NOMO-1 (cell line): ENCODE measurements around the gene COTL1.
A peak's percentile ranks its signal among the peaks of the same experiment; 100 is the strongest.

Experiments used
- DNase-seq, 2 experiments: peaks; one replicate each; lab custom pipeline; 2025; ENCODE audit not compliant: unreplicated experiment in 2 of 2; lab: John Stamatoyannopoulos, UW

COTL1 gene

GRCh38 chr16:84598360-84598759, 19.5 kb downstream of the COTL1 start:
- no peak for DNase-seq

GRCh38 chr16:84597931-84598351, 19.9 kb downstream of the COTL1 start:
- DNase-seq, result no peak

- DNase-seq, result peak; percentile 32 to 67
These were observed 20.4 kb downstream of the COTL1 start for GRCh38 chr16:84597528-84597896.

- DNase-seq, result no peak
These were observed 20.9 kb downstream of the COTL1 start for GRCh38 chr16:84596801-84597527.

- no peak for DNase-seq
These were observed 21.7 kb downstream of the COTL1 start for GRCh38 chr16:84596161-84596560.

- DNase-seq, result no peak
These were observed 22.8 kb downstream of the COTL1 start for GRCh38 chr16:84595052-84595481.

- DNase-seq, result no peak
These were observed 23.2 kb downstream of the COTL1 start for GRCh38 chr16:84594725-84595038.

- DNase-seq, result peak; percentile 88 to 90
These were observed 23.8 kb downstream of the COTL1 start for GRCh38 chr16:84593825-84594724.

- DNase-seq, result no peak
These were observed 25.2 kb downstream of the COTL1 start for GRCh38 chr16:84592718-84593117.

- DNase-seq, result no peak
These were observed 27.7 kb downstream of the COTL1 start for GRCh38 chr16:84589975-84590719.

- DNase-seq, result no peak
These were observed 28.9 kb downstream of the COTL1 start for GRCh38 chr16:84588991-84589390.

GRCh38 chr16:84585886-84586285, 32.0 kb downstream of the COTL1 start:
- peak; percentile 53 to 62 for DNase-seq

- no peak for DNase-seq
These were observed 32.4 kb downstream of the COTL1 start for GRCh38 chr16:84585467-84585866.

GRCh38 chr16:84584678-84585077, 33.2 kb downstream of the COTL1 start:
- DNase-seq, result no peak

GRCh38 chr16:84583995-84584394, 33.9 kb downstream of the COTL1 start:
- DNase-seq, result no peak

- DNase-seq, result no peak
These were observed 34.8 kb downstream of the COTL1 start for GRCh38 chr16:84582958-84583516.

- DNase-seq, result no peak
These were observed 36.7 kb downstream of the COTL1 start for GRCh38 chr16:84581158-84581557.

GRCh38 chr16:84579936-84580335, 37.9 kb downstream of the COTL1 start:
- DNase-seq, result no peak

GRCh38 chr16:84578538-84579126, 39.2 kb downstream of the COTL1 start:
- no peak for DNase-seq

GRCh38 chr16:84577034-84577803, 40.7 kb downstream of the COTL1 start:
- no peak for DNase-seq
